Testis (tissue), 3 donors: ENCODE measurements around the gene IGFBP1. TPM values are rescaled to one million over a fixed set of nuclear protein-coding genes. Genes with fewer than 3 reads are reported as not detected.
A peak's percentile ranks its signal among the peaks of the same experiment; 100 is the strongest.

Experiments used
- DNase-seq: peaks from one replicate; pipeline ENCODE4 v3.0.0-alpha.2; 2019
- H3K27ac ChIP-seq, 2 donors: fragments of 200-600 bp; sonication (generic); one replicate each; pipeline ENCODE4 v1.5.1; 2019
- H3K27me3 ChIP-seq: fragments of 200-600 bp; sonication (generic); one replicate; pipeline ENCODE4 v1.5.1; 2019
- H3K36me3 ChIP-seq: fragments of 200-600 bp; sonication (generic); one replicate; pipeline ENCODE4 v1.5.1; 2017; ENCODE audit warnings: low read depth; ENCODE audit errors: missing control alignments
- H3K4me1 ChIP-seq: fragments of 200-600 bp; sonication (generic); one replicate; pipeline ENCODE4 v1.5.1; 2019
- H3K4me3 ChIP-seq, 2 donors: fragments of 200-600 bp; sonication (generic); one replicate each; pipeline ENCODE4 v1.5.1; 2017 to 2019
- H3K9me3 ChIP-seq: fragments of 200-600 bp; sonication (generic); one replicate; pipeline ENCODE4 v1.5.1; 2017
- CTCF ChIP-seq, 3 experiments: fragments of 450-650 bp in 2 of 3; fragments of 200-600 bp in 1 of 3; sonication (generic) in 1 of 3; IDR thresholded peaks; one replicate each; pipeline ENCODE4 v1.5.1; 2016 to 2019; ENCODE audit warnings: antibody characterized with exemption in 3 of 3, mild to moderate bottlenecking in 2 of 3, moderate library complexity in 1 of 3
- POLR2A ChIP-seq: fragments of 450-650 bp; IDR thresholded peaks from one replicate; pipeline ENCODE4 v1.6.1; 2017; ENCODE audit warnings: antibody characterized with exemption, mild to moderate bottlenecking, moderate library complexity
- WGBS, 2 donors: methylation state at CpG; one replicate each; pipeline ENCODE4 v1.1.5; 2018; 5-methylcytosine and 5-hydroxymethylcytosine counted together
- intact Hi-C: fragments of 100-400 bp; cut with DNase I; formaldehyde crosslinking; loops from one replicate; pipeline ENCODE4 v1.15.1; 2023; ENCODE audit warnings: low total_unique reads
- polyA plus RNA-seq: library from polyadenylated mRNA; stranded (reverse); fragments of 350-450 nt; fragmentation: Illumina TruSeq; extraction: RNeasy Lipid Tissue Mini Kit (QIAGEN cat#74804); gene quantifications from one replicate; pipeline ENCODE4 v1.2.3, GENCODE V29; 2014; ENCODE audit warnings: low read depth, low replicate concordance; ENCODE audit not compliant: insufficient read depth
- total RNA-seq, 2 donors: library from RNA; depleted of rRNA; stranded (reverse); fragments of >200 nt; gene quantifications; one replicate each; pipeline ENCODE4 v1.2.3, GENCODE V29; 2016

The IGFBP1 gene
- total and polyA plus RNA-seq, 3 donors from 2014 or later: 0.33 to 0.50 TPM; not detected in 1

- H3K4me3 ChIP-seq: no peak overlapping the region
- no peak overlapping the region for H3K27ac ChIP-seq
- no peaks in the 10 kb centered on the region for H3K27me3 ChIP-seq
- intact Hi-C loops: no loop called here
- 41 to 46% methylated on average over 6 of the region's 6 CpGs for WGBS, 2 donors
- no peaks in the 10 kb centered on the region for H3K36me3 ChIP-seq
- no peak for DNase-seq
- H3K4me1 ChIP-seq: peaks cover 6% of the 10 kb centered on the region
- no peaks in the 10 kb centered on the region for H3K9me3 ChIP-seq
- TF ChIP-seq CTCF (IDR thresholded peaks at IDR 0.05) (peak; percentile 17 to 65 (median 34)), POLR2A (no peak)
Observed at GRCh38 chr7:45890902-45891461, 2.7 kb downstream of the IGFBP1 start.

- 83 to 91% methylated on average over 10 of the region's 10 CpGs for WGBS, 2 donors
- H3K4me3 ChIP-seq: no peak overlapping the region
- H3K27me3 ChIP-seq: no peaks in the 10 kb centered on the region
- intact Hi-C loops: no loop called here
- no peaks in the 10 kb centered on the region for H3K36me3 ChIP-seq
- H3K27ac ChIP-seq: no peak overlapping the region
- no peak for DNase-seq
- TF ChIP-seq POLR2A (no peak), CTCF (IDR thresholded peaks at IDR 0.05) (no peak)
- H3K9me3 ChIP-seq: no peaks in the 10 kb centered on the region
- H3K4me1 ChIP-seq: peaks cover 6% of the 10 kb centered on the region
Observed at GRCh38 chr7:45891462-45892402, 3.4 kb downstream of the IGFBP1 start.

GRCh38 chr7:45892407-45893035 lies 4.2 kb downstream of the IGFBP1 start:
- peaks cover 6% of the 10 kb centered on the region for H3K4me1 ChIP-seq
- no peaks in the 10 kb centered on the region for H3K9me3 ChIP-seq
- no peak overlapping the region for H3K4me3 ChIP-seq
- WGBS, 2 donors: 91 to 98% methylated on average over 5 to 6 of the region's 6 CpGs
- no peak overlapping the region for H3K27ac ChIP-seq
- TF ChIP-seq CTCF (IDR thresholded peaks at IDR 0.05): no peak
- no peak for TF ChIP-seq POLR2A
- DNase-seq: no peak
- intact Hi-C loops: no loop called here
- H3K27me3 ChIP-seq: no peaks in the 10 kb centered on the region
- H3K36me3 ChIP-seq: no peaks in the 10 kb centered on the region

- intact Hi-C loops: no loop called here
- Histone ChIP-seq H3K27ac (no peak overlapping the region), H3K4me3 (no peak overlapping the region), H3K36me3 (no peaks in the 10 kb centered on the region), H3K27me3 (no peaks in the 10 kb centered on the region), H3K9me3 (no peaks in the 10 kb centered on the region), H3K4me1 (peaks cover 4% of the 10 kb centered on the region)
- TF ChIP-seq POLR2A (no peak), CTCF (IDR thresholded peaks at IDR 0.05) (no peak)
- 85 to 87% methylated on average over 5 of the region's 5 CpGs for WGBS, 2 donors
- no peak for DNase-seq
Observed at GRCh38 chr7:45893374-45893995, 5.2 kb downstream of the IGFBP1 start.
